ENCODE measurements around the gene STPG3. TPM values are rescaled to one million over a fixed set of nuclear protein-coding genes. Genes with fewer than 3 reads are reported as not detected.

The STPG3 gene
- total RNA-seq, 6 donors from 2014 or later = 0.23 TPM; not detected in 5

- WGBS, 2 donors = 82 to 90% methylated on average over 16 to 24 of the region's 24 CpGs
- DNase-seq = peak in 1 of 2 donors; percentile 80
- H3K36me3 ChIP-seq = peaks cover 14 to 60% (median 43%) of the 10 kb centered on the region in 4 donors
These were observed 11.8 kb downstream of the STPG3 start for GRCh38 chr9:137262909-137263285.

GRCh38 chr9:137263506-137263905 lies 12.4 kb downstream of the STPG3 start:
- no peak overlapping the region for H3K4me3 ChIP-seq
- DNase-seq = no peak
- TF ChIP-seq POLR2A (IDR thresholded peaks at IDR 0.05) (no peak), CTCF (IDR thresholded peaks at IDR 0.05) (no peak), POLR2AphosphoS5 (IDR thresholded peaks at IDR 0.05) (no peak), EP300 (IDR thresholded peaks at IDR 0.05) (no peak)
- peaks cover 8 to 24% (median 13%) of the 10 kb centered on the region in 4 donors for H3K4me1 ChIP-seq
- no peaks in the 10 kb centered on the region for H3K9me3 ChIP-seq
- no peaks in the 10 kb centered on the region for H3K27me3 ChIP-seq
- WGBS, 2 donors = 80 to 86% methylated on average over 9 to 10 of the region's 10 CpGs
- ATAC-seq (ENCODE audit: low FRiP score in 2 of 2) = peak in 1 of 2 donors; percentile 20
- H3K27ac ChIP-seq = no peak overlapping the region
- H3K36me3 ChIP-seq = peaks cover 14 to 58% (median 40%) of the 10 kb centered on the region in 4 donors

More at GRCh38 chr9:137262909-137263285, 11.8 kb downstream of the STPG3 start:
- Histone ChIP-seq H3K27ac (no peak overlapping the region), H3K27me3 (no peaks in the 10 kb centered on the region), H3K4me1 (peaks cover 2 to 18% (median 7%) of the 10 kb centered on the region in 4 donors), H3K9me3 (no peaks in the 10 kb centered on the region), H3K4me3 (no peak overlapping the region)
- ATAC-seq (ENCODE audit: low FRiP score in 2 of 2) = peak in 1 of 2 donors; percentile 28
- TF ChIP-seq EP300 (IDR thresholded peaks at IDR 0.05) (no peak), POLR2AphosphoS5 (IDR thresholded peaks at IDR 0.05) (no peak), POLR2A (IDR thresholded peaks at IDR 0.05) (no peak), CTCF (IDR thresholded peaks at IDR 0.05) (no peak)

GRCh38 chr9:137264067-137264466 lies 13.0 kb downstream of the STPG3 start:
- Histone ChIP-seq H3K4me3 (no peak overlapping the region), H3K27me3 (no peaks in the 10 kb centered on the region), H3K27ac (no peak overlapping the region), H3K4me1 (peaks cover 14 to 30% (median 18%) of the 10 kb centered on the region in 4 donors), H3K9me3 (no peaks in the 10 kb centered on the region), H3K36me3 (peaks cover 11 to 53% (median 36%) of the 10 kb centered on the region in 4 donors)
- 94 to 97% methylated on average over 18 to 22 of the region's 22 CpGs for WGBS, 2 donors
- ATAC-seq (ENCODE audit: low FRiP score in 2 of 2) (no peak), DNase-seq (no peak)
- TF ChIP-seq CTCF (IDR thresholded peaks at IDR 0.05) (no peak), POLR2AphosphoS5 (IDR thresholded peaks at IDR 0.05) (no peak), EP300 (IDR thresholded peaks at IDR 0.05) (no peak), POLR2A (IDR thresholded peaks at IDR 0.05) (no peak)

- 92 to 96% methylated on average over 14 to 22 of the region's 29 CpGs for WGBS, 2 donors
These were observed 14.5 kb downstream of the STPG3 start for GRCh38 chr9:137265496-137266161.

More at GRCh38 chr9:137265496-137266161, 14.5 kb downstream of the STPG3 start:
- no peak overlapping the region for H3K4me3 ChIP-seq
- no peaks in the 10 kb centered on the region for H3K27me3 ChIP-seq
- peaks cover 11 to 58% (median 35%) of the 10 kb centered on the region in 4 donors for H3K36me3 ChIP-seq
- DNase-seq = no peak
- ATAC-seq (ENCODE audit: low FRiP score in 2 of 2) = no peak
- H3K9me3 ChIP-seq = no peaks in the 10 kb centered on the region
- peaks cover 29 to 45% (median 32%) of the 10 kb centered on the region in 4 donors for H3K4me1 ChIP-seq
- TF ChIP-seq POLR2AphosphoS5 (IDR thresholded peaks at IDR 0.05) (no peak), CTCF (IDR thresholded peaks at IDR 0.05) (no peak), EP300 (IDR thresholded peaks at IDR 0.05) (no peak), POLR2A (IDR thresholded peaks at IDR 0.05) (no peak)
- H3K27ac ChIP-seq = no peak overlapping the region
